GM19467 (cell line): ENCODE data around the gene GJA8.
"Not testable (repeated sequence)": the region's sequence is repeated elsewhere in the genome, so short reads cannot be mapped to it uniquely, and the experiment has no call there.

Source experiments
- ATAC-seq: cut with Tn5 transposase; IDR thresholded peaks from one replicate; pipeline ENCODE4 v1.9.1; 2021; ENCODE audit warnings: mild to moderate bottlenecking, moderate library complexity; ENCODE audit not compliant: unreplicated experiment

The GJA8 gene

DNA sequence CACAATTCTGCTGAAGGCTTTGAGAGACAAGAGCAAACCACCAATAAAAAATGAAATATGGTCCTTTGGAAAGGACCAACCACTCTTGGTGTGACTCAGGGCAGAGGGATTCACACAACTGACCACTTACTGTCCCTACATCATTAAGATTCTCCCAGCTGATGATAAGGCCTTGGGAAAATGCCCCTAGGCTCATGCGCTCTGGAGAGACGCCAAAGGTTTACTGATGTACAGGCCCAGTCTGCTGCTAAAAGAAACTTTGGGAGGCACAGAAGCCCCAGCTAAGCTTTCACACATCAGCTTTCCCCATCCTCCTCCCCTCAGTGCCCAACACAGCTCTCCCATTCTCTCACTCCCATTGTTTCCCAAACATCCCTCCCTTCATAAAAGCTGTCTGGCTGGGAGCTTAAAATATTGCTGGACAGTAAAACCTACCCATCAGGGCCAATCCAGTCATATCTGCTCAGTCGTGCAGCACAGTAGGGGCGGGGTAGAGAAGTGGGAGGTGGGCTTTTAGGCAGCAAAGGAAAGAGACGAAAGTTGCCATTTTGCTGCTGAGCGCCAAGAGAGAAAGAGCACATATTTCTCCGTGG, at the start of gene GJA8:
GJA8 (plus strand) TSS at position 543 of the 593 bp plus-strand sequence. CDS start 5,161 bp downstream, outside the sequence.
- no peak for ATAC-seq

DNA sequence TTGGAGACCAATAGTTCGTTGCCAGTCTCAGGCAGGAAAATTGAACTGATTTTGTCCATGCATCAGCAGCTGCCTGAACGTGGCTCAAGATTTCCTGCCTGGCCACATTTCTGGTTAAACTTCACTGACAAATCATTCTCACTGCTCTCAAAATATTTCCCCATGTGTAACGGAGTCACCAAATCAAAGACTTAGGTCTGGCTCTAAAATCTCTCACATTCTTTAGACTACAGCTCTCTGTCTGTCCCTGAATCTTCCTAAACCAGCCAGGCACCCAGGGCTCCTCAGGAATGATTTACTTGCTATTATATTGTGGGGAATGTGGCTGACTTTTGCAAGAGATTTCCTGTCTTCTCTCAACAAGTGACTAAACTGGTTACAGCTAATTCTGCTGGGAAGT, 49.2 kb upstream of the GJA8 start:
- ATAC-seq: no peak

DNA sequence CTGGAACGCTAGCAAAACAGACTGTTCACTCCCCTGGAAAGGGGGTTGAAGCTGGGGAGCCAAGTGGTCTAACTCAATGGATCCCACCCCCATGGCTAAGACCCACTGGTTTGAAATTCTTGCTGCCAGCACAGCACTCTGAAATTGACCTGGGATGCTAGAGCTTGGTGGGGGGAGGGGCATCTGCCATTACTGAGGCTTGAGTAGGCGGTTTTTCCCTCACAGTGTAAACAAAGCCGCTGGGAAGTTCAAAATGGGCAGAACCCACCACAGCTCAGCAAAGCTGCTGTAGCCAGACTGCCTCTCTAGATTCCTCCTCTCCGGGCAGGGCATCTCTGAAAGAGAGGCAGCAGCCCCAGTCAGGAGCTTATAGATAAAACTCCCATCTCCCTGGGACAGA, 47.6 kb upstream of the GJA8 start:
- ATAC-seq: not testable (repeated sequence)

DNA sequence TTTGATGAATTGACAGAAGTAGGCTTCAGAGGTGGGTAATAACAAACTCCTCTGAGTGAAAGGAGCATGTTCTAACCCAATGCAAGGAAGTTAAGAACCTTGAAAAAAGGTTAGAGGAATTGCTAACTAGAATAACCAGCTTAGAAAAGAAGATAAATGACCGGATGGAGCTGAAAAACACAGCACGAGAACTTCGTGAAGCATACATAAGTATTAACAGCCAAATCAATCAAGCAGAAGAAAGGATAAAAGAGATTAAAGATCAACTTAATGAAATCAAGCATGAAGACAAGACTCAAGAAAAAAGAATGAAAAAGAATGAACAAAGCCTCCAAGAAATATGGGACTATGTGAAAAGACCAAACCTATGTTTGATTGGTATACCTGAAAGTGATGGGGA, 46.6 kb upstream of the GJA8 start:
- not testable (repeated sequence) for ATAC-seq

DNA sequence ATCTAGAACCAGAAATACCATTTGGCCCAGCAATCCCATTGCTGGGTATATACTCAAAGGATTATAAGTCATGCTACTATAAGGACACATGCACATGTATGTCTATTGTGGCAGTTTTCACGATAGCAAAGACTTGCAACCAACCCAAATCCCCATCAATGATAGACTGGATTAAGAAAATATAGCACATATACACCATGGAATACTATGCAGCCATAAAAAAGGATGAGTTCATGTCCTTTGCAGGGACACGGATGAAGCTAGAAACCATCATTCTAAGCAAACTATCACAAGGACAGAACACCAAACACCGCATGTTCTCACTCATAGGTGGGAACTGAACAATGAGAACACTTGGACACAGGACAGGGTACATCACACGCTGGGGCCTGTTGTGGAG, 35.4 kb upstream of the GJA8 start:
- ATAC-seq: not testable (repeated sequence)

DNA sequence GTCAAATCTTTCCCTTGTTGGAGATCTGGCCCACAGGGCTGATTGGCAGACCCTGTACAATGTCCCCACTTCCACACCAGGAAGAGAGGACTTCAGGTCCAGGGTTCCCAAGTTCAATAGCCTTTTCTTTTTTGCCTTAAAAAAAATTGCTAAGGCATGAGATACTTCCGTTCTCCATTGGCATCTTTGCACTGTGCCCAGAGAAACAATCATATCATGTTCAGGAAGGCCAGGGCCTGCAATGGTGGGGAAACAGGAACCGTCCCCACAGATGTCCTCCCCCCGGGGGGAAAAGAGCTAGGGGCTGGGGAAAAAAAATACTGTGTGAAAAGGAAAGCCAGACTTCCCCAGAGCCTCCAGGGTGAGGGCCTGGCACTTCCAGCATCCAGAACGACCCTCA, 24.6 kb upstream of the GJA8 start:
- no peak for ATAC-seq

DNA sequence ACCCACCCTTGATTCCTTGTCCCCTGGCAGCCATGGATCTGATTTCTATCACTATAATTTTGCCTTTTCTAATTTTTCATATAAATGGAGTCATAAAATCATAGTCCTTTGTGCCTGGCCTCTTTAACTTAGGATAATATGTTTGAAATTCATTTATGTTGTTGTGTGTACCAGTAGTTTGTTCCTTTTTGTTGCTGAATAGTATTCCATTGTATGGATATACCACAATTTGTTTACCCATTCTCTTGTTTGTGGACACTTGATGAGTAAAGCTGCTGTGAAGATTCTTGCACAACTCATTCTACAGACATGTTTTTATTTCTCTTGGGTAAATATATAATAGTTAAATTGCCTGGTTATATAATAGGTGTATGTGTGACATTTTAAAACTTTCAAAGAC, 22.7 kb upstream of the GJA8 start:
- no peak for ATAC-seq

DNA sequence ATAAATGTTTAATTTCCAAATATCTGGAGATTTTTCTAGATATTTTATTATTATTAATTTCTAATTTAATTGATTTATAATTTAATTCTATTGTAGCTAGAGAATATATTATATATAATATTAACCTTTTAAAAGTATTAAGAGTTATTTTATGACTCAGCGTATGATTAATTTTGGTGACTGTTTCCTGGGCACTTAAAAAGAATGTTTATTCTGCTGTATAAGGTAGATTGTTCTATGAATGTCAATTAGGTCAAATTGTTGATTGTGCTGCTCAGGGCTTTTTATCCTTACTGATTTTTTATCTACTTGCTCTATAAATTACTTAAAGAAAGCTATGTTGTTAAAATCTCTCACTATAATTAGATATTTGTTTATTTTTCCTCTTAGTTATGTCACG, 20.1 kb upstream of the GJA8 start:
- ATAC-seq: no peak

DNA sequence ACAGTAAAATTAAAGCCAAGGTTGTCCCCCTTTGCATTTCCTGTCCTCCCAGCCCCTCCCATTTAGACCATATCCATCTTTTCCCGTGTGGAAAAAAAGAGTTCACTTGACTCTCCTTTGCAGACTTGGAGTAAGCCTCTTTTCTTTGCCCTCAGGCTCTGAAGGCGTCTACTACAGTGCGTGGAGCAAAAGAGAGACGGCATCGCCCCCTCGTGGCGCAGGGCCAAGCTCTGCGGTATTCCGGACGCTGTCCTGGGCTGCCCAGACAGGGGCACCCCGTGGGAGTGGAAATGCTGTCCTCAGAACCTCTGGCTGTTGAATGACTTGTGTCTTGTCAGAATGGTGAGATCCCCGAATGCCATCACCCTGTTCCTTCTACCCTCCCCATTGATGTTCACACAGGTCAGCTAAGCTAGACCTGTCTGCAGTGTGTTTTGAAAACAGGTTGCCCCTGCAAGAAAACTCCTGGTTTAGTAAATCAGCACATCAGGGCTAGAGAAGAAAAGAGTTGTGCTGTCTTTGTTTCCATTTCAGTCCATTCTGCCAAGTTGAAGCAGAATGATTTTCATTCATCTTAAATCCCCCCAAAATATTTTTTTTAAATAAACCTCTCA, 12.3 kb upstream of the GJA8 start:
- ATAC-seq: no peak

DNA sequence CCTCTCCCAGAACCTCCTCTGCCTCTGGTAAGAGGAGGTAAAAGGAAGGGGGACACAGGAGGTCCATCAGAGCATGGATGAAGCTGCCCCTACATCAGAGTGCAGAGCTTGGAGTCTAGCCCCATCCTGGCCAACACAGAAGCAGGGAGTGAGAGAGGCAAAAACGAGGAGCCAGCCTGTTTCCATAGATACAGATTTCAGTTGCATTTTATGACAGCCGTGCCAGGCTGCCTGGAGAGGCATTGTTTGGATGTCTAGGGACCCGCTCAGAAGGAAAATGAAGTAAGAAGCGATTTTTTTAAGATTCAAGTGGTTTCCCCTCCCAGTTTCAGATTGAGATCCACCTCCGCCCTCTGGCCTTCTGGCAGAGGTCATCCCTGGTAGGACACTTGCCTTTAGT, 11.5 kb upstream of the GJA8 start:
- no peak for ATAC-seq

DNA sequence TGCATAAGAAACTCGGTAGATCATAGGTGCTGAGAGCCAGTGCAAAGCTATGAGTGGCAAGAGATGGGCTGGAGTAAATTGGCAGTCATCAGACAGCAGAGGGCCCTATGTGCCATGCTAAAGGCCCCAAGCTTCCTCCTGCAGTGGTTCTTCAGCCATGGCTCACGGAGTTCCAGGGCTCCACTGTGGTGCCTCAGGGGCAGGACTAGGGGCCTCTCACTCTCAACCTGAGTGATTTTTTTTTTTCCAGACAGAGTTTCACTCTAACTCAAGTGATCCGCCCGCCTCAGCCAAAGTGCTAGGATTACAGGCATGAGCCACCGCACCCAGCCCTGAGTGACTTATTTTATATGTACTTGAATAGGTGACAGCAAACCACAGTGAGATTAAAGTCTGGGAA, 10.4 kb upstream of the GJA8 start:
- no peak for ATAC-seq

DNA sequence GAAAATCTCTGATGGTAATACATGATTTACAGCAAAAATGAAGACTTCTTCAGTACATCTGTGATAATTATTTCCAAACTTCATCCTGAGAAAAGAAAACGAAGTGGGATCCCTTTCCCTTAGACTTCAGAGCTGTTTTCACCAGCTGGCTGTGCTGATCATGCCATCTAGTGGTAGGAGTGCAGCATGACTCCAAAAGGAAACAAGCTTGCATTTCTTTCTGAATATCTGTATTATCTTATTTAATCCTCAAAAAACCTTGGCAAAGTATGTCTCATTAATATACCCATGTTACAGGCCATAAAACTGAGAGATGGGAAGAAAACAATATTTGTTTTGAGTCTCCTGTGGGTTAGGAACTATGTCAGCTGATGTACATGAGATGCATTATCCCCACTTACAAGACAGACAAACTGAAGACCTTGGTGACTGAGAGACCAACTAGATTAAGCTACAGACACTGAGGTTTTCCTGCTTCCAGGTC, 9.8 kb upstream of the GJA8 start:
- no peak for ATAC-seq

DNA sequence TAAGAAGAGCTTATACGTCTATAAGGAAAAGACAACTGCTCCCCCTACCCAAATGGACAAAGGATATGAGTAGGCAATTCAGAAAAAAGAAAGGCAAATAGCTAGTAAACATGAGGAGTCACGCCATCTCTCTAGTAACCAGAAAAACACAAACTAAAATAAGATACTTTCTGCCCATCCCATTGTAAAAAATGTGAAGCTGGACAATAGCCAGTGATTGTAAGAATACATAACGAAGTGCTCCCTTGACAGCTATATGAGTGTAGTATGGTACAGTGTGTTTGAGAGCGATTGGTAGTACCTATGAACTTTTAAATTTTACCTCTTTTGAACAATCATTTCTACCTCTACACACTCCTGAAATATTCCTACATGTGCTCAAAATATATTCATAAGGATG, 7.5 kb upstream of the GJA8 start:
- no peak for ATAC-seq

DNA sequence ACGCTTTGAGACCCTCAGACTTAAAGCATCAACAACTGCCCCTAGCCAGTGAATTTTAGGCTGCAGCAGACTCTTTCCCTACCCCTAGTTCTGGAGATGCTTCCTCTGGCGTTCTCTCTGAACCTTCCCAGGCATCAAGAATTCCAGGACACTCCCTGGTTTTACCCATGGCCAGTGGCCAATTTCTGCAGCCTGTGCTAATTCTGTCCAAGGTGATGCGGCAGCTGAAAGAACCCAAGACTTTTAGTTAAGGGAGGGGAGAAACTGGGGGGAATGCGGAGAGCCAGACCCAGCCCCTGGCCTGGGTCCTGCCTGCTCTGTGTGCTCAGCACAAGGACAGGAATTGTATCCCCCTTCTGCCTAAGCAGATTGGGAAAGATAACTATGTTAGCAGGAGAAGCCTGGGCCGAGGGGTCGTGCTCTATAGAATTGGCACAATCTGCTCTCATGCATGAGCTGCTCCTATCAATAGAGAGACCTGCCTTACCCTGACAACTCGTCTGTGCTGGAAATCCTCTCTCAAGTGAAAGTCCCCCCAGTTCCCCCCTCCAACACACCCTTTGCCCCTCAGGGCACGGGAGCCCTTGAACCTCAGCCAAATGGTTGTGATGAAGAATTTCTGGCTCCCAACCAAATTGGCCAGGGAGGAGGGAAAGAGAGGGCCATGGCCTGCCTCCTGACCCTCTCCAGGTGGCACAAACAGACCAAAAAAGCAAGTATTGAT, 5.4 kb upstream of the GJA8 start:
- ATAC-seq: no peak

DNA sequence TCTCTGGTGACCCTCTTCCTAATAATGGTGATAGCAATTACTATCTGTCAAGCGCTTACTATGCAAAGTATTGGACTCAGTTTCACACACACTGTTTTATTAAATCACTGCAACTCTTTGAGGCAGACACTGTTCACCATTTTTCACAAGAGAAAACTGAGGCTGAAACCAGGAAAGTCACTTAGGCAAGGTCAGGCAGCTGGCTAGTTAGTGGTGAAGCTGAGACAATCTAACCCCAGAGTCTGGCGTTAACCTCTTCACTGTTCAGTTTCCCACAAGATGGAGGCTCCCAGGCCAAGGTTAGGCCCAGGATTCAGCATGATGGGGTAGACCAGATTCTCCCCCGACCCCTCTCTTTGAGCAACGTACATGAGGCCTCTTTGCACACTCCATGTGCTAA, 4.8 kb upstream of the GJA8 start:
- ATAC-seq: no peak

DNA sequence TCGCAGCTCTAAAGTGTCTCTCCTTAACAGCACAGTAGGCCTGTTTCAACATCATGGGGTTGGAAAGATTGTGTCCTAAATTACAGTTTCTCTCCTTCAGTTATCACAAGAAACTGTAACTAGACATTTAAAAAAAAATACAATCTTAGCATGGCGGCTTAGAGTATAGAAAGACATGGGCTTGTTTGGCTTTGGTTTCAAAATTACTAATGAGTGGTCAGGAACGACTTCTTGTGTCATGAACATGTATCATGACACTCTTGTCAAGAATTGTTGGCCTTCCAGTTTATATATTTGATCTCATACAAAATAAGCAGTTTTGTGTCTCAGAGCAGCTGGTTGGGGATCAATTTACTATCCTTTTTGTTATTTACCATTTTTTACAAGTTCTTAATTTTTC, 2.1 kb downstream of the GJA8 start:
- ATAC-seq: no peak

DNA sequence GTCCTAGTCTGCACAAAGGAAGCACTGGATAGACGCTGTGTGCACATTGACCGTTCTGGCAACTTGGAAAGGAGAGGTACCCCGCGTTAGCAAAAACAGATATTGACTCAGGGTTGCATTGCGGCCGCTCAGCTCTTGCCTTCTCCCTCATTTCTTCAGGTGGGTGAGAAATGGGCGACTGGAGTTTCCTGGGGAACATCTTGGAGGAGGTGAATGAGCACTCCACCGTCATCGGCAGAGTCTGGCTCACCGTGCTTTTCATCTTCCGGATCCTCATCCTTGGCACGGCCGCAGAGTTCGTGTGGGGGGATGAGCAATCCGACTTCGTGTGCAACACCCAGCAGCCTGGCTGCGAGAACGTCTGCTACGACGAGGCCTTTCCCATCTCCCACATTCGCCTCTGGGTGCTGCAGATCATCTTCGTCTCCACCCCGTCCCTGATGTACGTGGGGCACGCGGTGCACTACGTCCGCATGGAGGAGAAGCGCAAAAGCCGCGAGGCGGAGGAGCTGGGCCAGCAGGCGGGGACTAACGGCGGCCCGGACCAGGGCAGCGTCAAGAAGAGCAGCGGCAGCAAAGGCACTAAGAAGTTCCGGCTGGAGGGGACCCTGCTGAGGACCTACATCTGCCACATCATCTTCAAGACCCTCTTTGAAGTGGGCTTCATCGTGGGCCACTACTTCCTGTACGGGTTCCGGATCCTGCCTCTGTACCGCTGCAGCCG, 5.4 kb downstream of the GJA8 start:
- ATAC-seq: no peak

DNA sequence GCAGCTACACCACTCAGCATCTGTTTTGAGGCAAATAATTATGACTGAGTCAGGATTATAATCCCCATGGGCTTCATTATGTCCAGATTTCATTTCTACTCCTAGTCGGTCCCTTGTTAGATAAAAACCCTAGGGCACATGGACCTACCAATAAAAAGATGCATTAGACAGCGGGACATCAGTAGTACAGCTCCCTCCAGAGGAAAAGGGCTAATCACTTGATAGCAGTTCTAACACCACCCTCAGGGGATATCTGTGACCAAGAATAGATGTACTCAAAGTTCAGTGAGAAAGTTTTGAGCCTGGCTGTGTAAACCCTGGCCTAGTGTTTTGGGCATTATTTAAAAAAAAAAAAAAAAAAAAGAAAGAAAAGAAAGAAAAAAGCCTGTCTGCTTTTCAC, 10.0 kb downstream of the GJA8 start:
- ATAC-seq: no peak

DNA sequence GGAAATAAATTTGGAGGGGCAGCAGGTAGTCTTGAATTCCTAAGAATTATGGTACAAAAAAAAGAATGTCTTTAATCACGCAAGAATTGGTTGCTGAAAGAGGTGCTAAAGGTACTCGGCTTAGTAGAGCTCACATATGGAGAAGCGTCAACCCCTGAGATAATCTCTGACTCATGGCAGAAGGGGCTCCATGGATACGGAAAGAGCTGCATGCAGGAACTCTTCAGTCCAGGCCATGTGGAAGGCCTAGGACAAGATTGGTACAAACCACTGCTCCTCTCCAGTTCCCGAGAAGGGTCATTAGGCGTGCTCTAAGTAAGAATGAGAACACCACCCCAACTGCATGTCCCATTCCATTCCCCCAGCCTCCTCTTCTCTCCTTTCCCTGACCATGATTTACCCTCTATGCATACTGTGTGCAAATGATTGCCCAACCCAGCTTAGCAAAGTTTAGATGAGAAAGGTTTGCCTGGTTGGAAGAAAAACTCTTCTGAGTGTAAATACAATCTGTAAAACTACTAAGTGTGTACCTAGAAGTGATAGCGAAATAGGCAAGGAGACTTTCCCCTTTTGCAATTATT, 10.9 kb downstream of the GJA8 start:
- ATAC-seq: no peak

DNA sequence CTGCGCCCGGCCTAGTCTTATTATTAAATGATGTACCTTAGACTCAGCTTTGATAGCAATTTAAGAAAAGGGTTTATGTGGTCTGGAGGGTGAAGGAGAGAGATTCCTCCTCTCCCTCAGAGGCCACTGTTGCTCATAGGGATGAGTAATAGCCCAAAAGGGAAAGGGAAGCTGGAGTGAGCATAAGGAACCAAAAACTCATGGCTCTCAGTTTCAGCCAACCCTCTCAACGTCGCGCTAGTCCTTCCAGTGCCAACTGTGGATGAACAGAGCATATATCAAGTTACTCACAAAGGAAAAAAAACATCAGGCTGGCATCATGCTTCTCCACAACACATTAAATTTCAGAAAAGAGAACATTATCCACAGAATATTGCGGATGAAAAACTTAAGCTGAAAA, 17.3 kb downstream of the GJA8 start:
- ATAC-seq: no peak

DNA sequence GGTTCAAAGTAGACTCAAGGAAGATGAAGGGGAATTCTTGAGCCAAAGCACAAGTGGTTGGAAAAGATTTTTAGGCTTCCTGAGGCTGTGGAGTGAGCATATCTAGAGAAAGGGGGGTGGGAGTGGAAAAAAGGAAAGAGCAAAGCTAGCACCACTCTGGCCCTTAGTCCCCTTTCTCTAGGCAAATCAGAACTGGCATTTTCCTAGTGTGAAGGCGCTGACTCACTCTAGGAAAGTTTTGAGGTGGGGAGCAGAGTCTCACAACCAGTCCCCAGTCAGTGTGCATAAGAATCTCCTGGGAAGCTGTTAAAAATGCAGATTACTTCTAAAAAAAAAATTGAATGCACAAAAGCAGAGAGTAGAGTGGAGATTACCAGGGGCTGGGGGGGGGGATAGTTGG, 22.2 kb downstream of the GJA8 start:
- ATAC-seq: no peak
